A673 (cell line): ENCODE results near the gene UFD1. TPM values are rescaled to one million over a fixed set of nuclear protein-coding genes. Genes with fewer than 3 reads are reported as not detected.

Experiments
- BruUV-seq: library from RNA; stranded (reverse); fragments of 400-500 nt; replicated peaks from 2 replicates; lab custom pipeline; 2021; lab: Mats Ljungman, UMichigan
- CTCF ChIA-PET: fragments of 300-600 bp; sonication (Branson Sonifier 250); formaldehyde crosslinking; loops from one replicate; lab custom pipeline; 2022; ENCODE audit warnings: antibody characterized with exemption; lab: Charles Lee
- POLR2A ChIA-PET: fragments of 300-600 bp; sonication (Branson Sonifier 250); formaldehyde crosslinking; loops from one replicate; lab custom pipeline; 2022; ENCODE audit warnings: antibody characterized with exemption; ENCODE audit not compliant: low non-redundant PET; lab: Charles Lee
- DNase-seq: peaks from one replicate; pipeline ENCODE4 v3.0.0-alpha.2; 2015; ENCODE audit warnings: low spot score
- H3K27ac ChIP-seq: fragments of 200-600 bp; sonication (generic); 2 replicates; pipeline ENCODE4 v1.5.1; 2016; ENCODE audit warnings: mixed run types, low read depth, mild to moderate bottlenecking, mixed read lengths, antibody characterized with exemption, low read length; ENCODE audit not compliant: poor library complexity, severe bottlenecking
- H3K27me3 ChIP-seq: fragments of 200-600 bp; sonication (generic); replicated peaks from 2 replicates; pipeline ENCODE4 v1.6.1; 2017; ENCODE audit warnings: mixed run types, low read depth, mild to moderate bottlenecking, mixed read lengths, antibody characterized with exemption, low read length; ENCODE audit not compliant: insufficient read depth, poor library complexity
- H3K36me3 ChIP-seq: fragments of 200-600 bp; sonication (generic); 2 replicates; pipeline ENCODE4 v1.6.1; 2016; ENCODE audit warnings: mixed run types, mild to moderate bottlenecking, mixed read lengths, antibody characterized with exemption, low read length; ENCODE audit not compliant: insufficient read depth, poor library complexity, severe bottlenecking
- H3K4me1 ChIP-seq: fragments of 200-600 bp; sonication (generic); 2 replicates; pipeline ENCODE4 v1.6.1; 2017; ENCODE audit warnings: mixed run types, mild to moderate bottlenecking, mixed read lengths, antibody characterized with exemption, low read length; ENCODE audit not compliant: insufficient read depth, poor library complexity, severe bottlenecking
- H3K4me3 ChIP-seq: fragments of 200-600 bp; sonication (generic); 2 replicates; pipeline ENCODE4 v1.5.1; 2016; ENCODE audit warnings: low read depth, mixed run types, mild to moderate bottlenecking, mixed read lengths, low read length; ENCODE audit not compliant: poor library complexity, severe bottlenecking
- H3K9me3 ChIP-seq: fragments of 200-600 bp; sonication (generic); 2 replicates; pipeline ENCODE4 v1.6.1; 2016; ENCODE audit warnings: mixed run types, low read depth, mild to moderate bottlenecking, mixed read lengths, antibody characterized with exemption, low read length; ENCODE audit not compliant: poor library complexity, severe bottlenecking
- CTCF ChIP-seq: fragments of 300-800, 200-600 bp; sonication (generic); conservative IDR thresholded peaks from 2 replicates; pipeline ENCODE4 v1.5.1; 2017; ENCODE audit warnings: low read depth, mild to moderate bottlenecking, antibody characterized with exemption, low read length, moderate library complexity, mixed read lengths
- EZH2 ChIP-seq: fragments of 200-600 bp; sonication (generic); IDR thresholded peaks from 2 replicates; pipeline ENCODE4 v1.6.1; 2017; ENCODE audit warnings: borderline replicate concordance, low read depth, mild to moderate bottlenecking, mixed read lengths, antibody characterized with exemption, low read length; ENCODE audit not compliant: poor library complexity, severe bottlenecking
- intact Hi-C: fragments of 100-400 bp; cut with micrococcal nuclease; formaldehyde crosslinking; loops from one replicate; pipeline ENCODE4 v1.10.0; 2022; ENCODE audit not compliant: unreplicated experiment
- total RNA-seq: library from RNA; stranded (reverse); gene quantifications from 2 replicates; pipeline ENCODE4 v1.2.3, GENCODE V29; 2021

Gene UFD1
- total RNA-seq, 1 experiment from 2014 or later, result 195 TPM

DNA sequence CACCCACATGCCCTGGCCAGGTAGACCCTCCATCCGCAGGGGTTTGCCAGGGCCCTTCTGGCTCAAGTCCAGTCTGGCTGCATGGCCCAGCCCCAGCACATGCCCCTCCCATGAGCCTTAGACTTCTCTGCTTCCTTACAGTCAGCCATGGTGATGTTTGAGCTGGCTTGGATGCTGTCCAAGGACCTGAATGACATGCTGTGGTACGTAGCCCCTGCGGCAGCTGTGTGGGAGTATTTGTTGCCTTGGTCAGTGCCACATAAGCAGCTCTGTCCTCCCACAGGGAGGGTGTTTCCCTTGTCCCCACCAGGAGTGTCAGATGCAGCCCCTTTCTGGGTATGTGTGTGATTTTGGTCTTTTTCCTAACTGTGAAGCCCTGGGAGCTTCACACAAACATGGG lies 18.3 kb upstream of the UFD1 start:
- TF ChIP-seq CTCF (no peak), EZH2 (no peak)
- H3K4me1 ChIP-seq, result no peaks in the 10 kb centered on the region
- BruUV-seq, result no TSS peak
- peaks cover 55% of the 10 kb centered on the region for H3K36me3 ChIP-seq
- ChIA-PET CTCF (no interaction called here), POLR2A (no interaction called here)
- DNase-seq, result no peak
- no peak overlapping the region for H3K4me3 ChIP-seq
- no peak overlapping the region for H3K27ac ChIP-seq
- H3K27me3 ChIP-seq, result no peaks in the 10 kb centered on the region
- H3K9me3 ChIP-seq, result no peaks in the 10 kb centered on the region
- intact Hi-C loops, result no loop called here

GRCh38 chr22:19496324-19496630 lies 17.3 kb upstream of the UFD1 start:
- H3K9me3 ChIP-seq, result no peaks in the 10 kb centered on the region
- no peaks in the 10 kb centered on the region for H3K27me3 ChIP-seq
- TF ChIP-seq EZH2 (no peak), CTCF (no peak)
- no TSS peak for BruUV-seq
- DNase-seq, result no peak
- POLR2A ChIA-PET, result no interaction called here
- intact Hi-C loops, result no loop called here
- CTCF ChIA-PET, result interaction anchor here (0.8 kb wide), 1 partner anchor 134 kb away, joined by 4 read pairs; no protein-coding TSS in a partner anchor
- H3K27ac ChIP-seq, result no peak overlapping the region
- H3K36me3 ChIP-seq, result peaks cover 58% of the 10 kb centered on the region
- no peaks in the 10 kb centered on the region for H3K4me1 ChIP-seq
- H3K4me3 ChIP-seq, result no peak overlapping the region

GRCh38 chr22:19495562-19496323 lies 16.8 kb upstream of the UFD1 start:
- no TSS peak for BruUV-seq
- H3K4me1 ChIP-seq, result no peaks in the 10 kb centered on the region
- no peaks in the 10 kb centered on the region for H3K9me3 ChIP-seq
- POLR2A ChIA-PET, result no interaction called here
- CTCF ChIA-PET, result interaction anchor here (0.8 kb wide), 1 partner anchor 134 kb away, joined by 4 read pairs; no protein-coding TSS in a partner anchor
- intact Hi-C loops, result no loop called here
- no peak for TF ChIP-seq CTCF
- TF ChIP-seq EZH2, result no peak
- peaks cover 63% of the 10 kb centered on the region for H3K36me3 ChIP-seq
- no peak overlapping the region for H3K4me3 ChIP-seq
- no peaks in the 10 kb centered on the region for H3K27me3 ChIP-seq
- H3K27ac ChIP-seq, result no peak overlapping the region
- no peak for DNase-seq
